Measurements from ENCODE around the gene MLN.

DNA sequence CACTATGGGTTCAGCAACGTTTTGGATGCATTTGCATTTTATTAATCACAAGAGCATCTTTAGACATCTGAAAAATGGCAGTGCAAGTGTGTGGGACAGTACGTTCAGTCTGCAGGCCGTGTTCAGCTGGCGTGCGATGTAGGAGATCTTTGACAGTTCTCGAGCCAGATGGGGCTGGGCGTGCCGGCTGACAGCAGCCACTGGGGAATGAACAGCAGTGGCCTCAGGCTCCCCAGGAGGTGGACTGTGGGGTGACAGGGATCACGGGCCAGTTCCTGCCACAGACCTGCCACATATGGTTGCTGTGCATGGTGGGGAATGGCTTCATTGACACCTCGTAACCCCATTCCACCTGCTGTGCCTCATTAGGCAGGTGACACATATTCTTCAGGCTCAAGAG, 16.4 kb upstream of the MLN start:
- TF ChIP-seq RAD21 (IDR thresholded peaks at IDR 0.05; ENCODE audit: low read length), result no peak
- TF ChIP-seq CTCF (IDR thresholded peaks at IDR 0.05), result no peak
- TF ChIP-seq, protein P1, sequence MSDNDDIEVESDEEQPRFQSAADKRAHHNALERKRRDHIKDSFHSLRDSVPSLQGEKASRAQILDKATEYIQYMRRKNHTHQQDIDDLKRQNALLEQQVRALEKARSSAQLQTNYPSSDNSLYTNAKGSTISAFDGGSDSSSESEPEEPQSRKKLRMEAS (IDR thresholded peaks at IDR 0.05; ENCODE audit: low read depth), result no peak
- TF ChIP-seq RXRA (IDR thresholded peaks at IDR 0.05; ENCODE audit: borderline replicate concordance, low read depth), result no peak
- TF ChIP-seq YY1 (IDR thresholded peaks at IDR 0.05; ENCODE audit: low read depth), result no peak
- no peak for TF ChIP-seq SIN3A (IDR thresholded peaks at IDR 0.05; ENCODE audit: borderline replicate concordance, low read depth, low read length)
- no peak for TF ChIP-seq ELF1 (IDR thresholded peaks at IDR 0.05)
- no peak for TF ChIP-seq TEAD4 (IDR thresholded peaks at IDR 0.05; ENCODE audit: borderline replicate concordance, insufficient read depth)
- no peak for TF ChIP-seq RFX5 (IDR thresholded peaks at IDR 0.05; ENCODE audit: low read length)
- no peak for TF ChIP-seq EP300 (IDR thresholded peaks at IDR 0.05; ENCODE audit: borderline replicate concordance in 1 of 2, low read depth in 1 of 2, low read length in 1 of 2)
- no peak for TF ChIP-seq RCOR1 (IDR thresholded peaks at IDR 0.05; ENCODE audit: low read length)
- TF ChIP-seq POLR2AphosphoS5 (IDR thresholded peaks at IDR 0.05; ENCODE audit: low read depth, low read length), result no peak
- no peak for TF ChIP-seq REST (IDR thresholded peaks at IDR 0.05; ENCODE audit: low read depth, low read length)

Data from SK-N-SH (cell line).